Measurements from ENCODE around the gene FASN.

The FASN gene

GRCh38 chr17:82037092-82037888 is 60.7 kb downstream of the FASN start, which contains the start of gene DCXR:
Gene DCXR, minus strand, starts transcription at chr17:82037697. Its CDS starts 15 bp downstream, at chr17:82037682.
- peak; percentile 97 for DNase-seq

GRCh38 chr17:82036634-82037091 is 61.4 kb downstream of the FASN start:
- DNase-seq, result no peak

GRCh38 chr17:82035956-82036633 is 61.9 kb downstream of the FASN start:
- no peak for DNase-seq

GRCh38 chr17:82035488-82035887 is 62.5 kb downstream of the FASN start:
- no peak for DNase-seq

- DNase-seq, result no peak
Observed at GRCh38 chr17:82034371-82035011, 63.5 kb downstream of the FASN start.

- no peak for DNase-seq
Observed at GRCh38 chr17:82033359-82034085, 64.5 kb downstream of the FASN start.

GRCh38 chr17:82031885-82032627 is 66.0 kb downstream of the FASN start:
- peak; percentile 9 for DNase-seq

- DNase-seq, result no peak
Observed at GRCh38 chr17:82031303-82031884, 66.6 kb downstream of the FASN start, which contains the start of gene RAC3. Gene RAC3, plus strand, starts transcription at chr17:82031678. Its CDS starts 84 bp downstream, at chr17:82031762.

GRCh38 chr17:82030470-82031302 is 67.3 kb downstream of the FASN start:
- DNase-seq, result peak; percentile 72

GRCh38 chr17:82029990-82030469 is 68.0 kb downstream of the FASN start:
- DNase-seq, result no peak

- DNase-seq, result no peak
Observed at GRCh38 chr17:82029391-82029790, 68.6 kb downstream of the FASN start.

- no peak for DNase-seq
Observed at GRCh38 chr17:82028966-82029365, 69.1 kb downstream of the FASN start.

Measured in NCI-H1694 (cell line).